GM23248 (cell line): ENCODE results near the gene ZKSCAN1. TPM values are rescaled to one million over a fixed set of nuclear protein-coding genes. Genes with fewer than 3 reads are reported as not detected.

ENCODE experiments used
- DNase-seq: peaks from one replicate; pipeline ENCODE4 v3.0.0-alpha.2; 2015
- H2AFZ ChIP-seq: fragments of 200-600 bp; sonication (generic); 2 replicates; pipeline ENCODE4 v1.6.1; 2016; ENCODE audit warnings: antibody characterized with exemption
- H3F3A ChIP-seq: fragments of 200-600 bp; sonication (generic); 2 replicates; pipeline ENCODE4 v1.6.1; 2016; ENCODE audit warnings: mild to moderate bottlenecking, antibody characterized with exemption, mixed run types; ENCODE audit not compliant: insufficient read depth
- H3K27ac ChIP-seq: fragments of 200-600 bp; sonication (generic); 2 replicates; pipeline ENCODE4 v1.5.1; 2016; ENCODE audit warnings: mild to moderate bottlenecking
- H3K27me3 ChIP-seq: fragments of 200-600 bp; sonication (generic); replicated peaks from 2 replicates; pipeline ENCODE4 v1.6.1; 2016; ENCODE audit warnings: mild to moderate bottlenecking; ENCODE audit not compliant: insufficient read depth
- H3K36me3 ChIP-seq: fragments of 200-600 bp; sonication (generic); 2 replicates; pipeline ENCODE4 v1.6.1; 2016; ENCODE audit warnings: low read depth, mild to moderate bottlenecking
- H3K4me1 ChIP-seq: fragments of 200-600 bp; sonication (generic); 2 replicates; pipeline ENCODE4 v1.6.1; 2016; ENCODE audit warnings: mild to moderate bottlenecking; ENCODE audit not compliant: insufficient read depth
- H3K4me2 ChIP-seq: fragments of 200-600 bp; sonication (generic); one replicate; pipeline ENCODE4 v1.6.1; 2016; ENCODE audit warnings: mild to moderate bottlenecking; ENCODE audit not compliant: unreplicated experiment
- H3K4me3 ChIP-seq: fragments of 200-600 bp; sonication (generic); 2 replicates; pipeline ENCODE4 v1.5.1; 2016; ENCODE audit warnings: mild to moderate bottlenecking
- H3K79me2 ChIP-seq: fragments of 200-600 bp; sonication (generic); 2 replicates; pipeline ENCODE4 v1.6.1; 2016; ENCODE audit warnings: mild to moderate bottlenecking; ENCODE audit not compliant: insufficient read depth
- H3K9ac ChIP-seq: fragments of 200-600 bp; sonication (generic); 2 replicates; pipeline ENCODE4 v1.6.1; 2016; ENCODE audit warnings: mild to moderate bottlenecking
- H3K9me2 ChIP-seq: fragments of 200-600 bp; sonication (generic); 2 replicates; pipeline ENCODE4 v1.6.1; 2016; ENCODE audit warnings: mixed run types, mild to moderate bottlenecking, moderate library complexity; ENCODE audit not compliant: insufficient read depth
- H3K9me3 ChIP-seq: fragments of 200-600 bp; sonication (generic); one replicate; pipeline ENCODE4 v1.6.1; 2017; ENCODE audit warnings: low read depth
- H4K20me1 ChIP-seq: fragments of 200-600 bp; sonication (generic); 2 replicates; pipeline ENCODE4 v1.6.0; 2016; ENCODE audit not compliant: insufficient read depth
- EZH2 ChIP-seq: fragments of 200-600 bp; sonication (generic); IDR thresholded peaks from 2 replicates; pipeline ENCODE4 v1.6.1; 2018; ENCODE audit warnings: antibody characterized with exemption, mild to moderate bottlenecking; ENCODE audit not compliant: insufficient read depth, poor library complexity, severe bottlenecking
- EZH2phosphoT487 ChIP-seq: fragments of 200-600 bp; sonication (generic); IDR thresholded peaks from 2 replicates; pipeline ENCODE4 v1.6.1; 2018; ENCODE audit warnings: antibody characterized with exemption, moderate library complexity, mild to moderate bottlenecking, low read depth; ENCODE audit not compliant: insufficient read depth
- WGBS, 2 experiments: methylation state at CpG; one replicate each; pipeline ENCODE4 v1.1.6; 2015 to 2017; ENCODE audit warnings: low lambda C conversion rate in 2 of 2, low coverage in 1 of 2; ENCODE audit errors: missing lambda C conversion rate in 2 of 2; 5-methylcytosine and 5-hydroxymethylcytosine counted together
- in situ Hi-C: fragments of 300-500 bp; cut with MboI; formaldehyde crosslinking; loops from 2 replicates; pipeline ENCODE4 v1.15.0; 2020
- polyA plus RNA-seq: library from polyadenylated mRNA; unstranded; fragments of >200 nt; fragmentation: Nextera tagmentation; extraction: Ambion mirVana; gene quantifications from 2 replicates; pipeline ENCODE4 v1.2.1, GENCODE V29; 2016
- total RNA-seq: library from RNA; depleted of rRNA; stranded (reverse); fragments of >200 nt; shearing (Covaris generic); gene quantifications from 2 replicates; pipeline ENCODE4 v1.2.3, GENCODE V29; 2014

ZKSCAN1 gene
- total and polyA plus RNA-seq, 2 experiments from 2014 or later, result 21.9 to 33.7 TPM

GRCh38 chr7:100016215-100016901 lies 962 bp downstream of the ZKSCAN1 start:
- H3F3A ChIP-seq, result peaks cover 2% of the 10 kb centered on the region; the same call in 1 of the 2 replicates
- peak overlapping the region; percentile 99; the same call in 1 of the 2 replicates for H2AFZ ChIP-seq
- peaks cover 59% of the 10 kb centered on the region for H3K79me2 ChIP-seq
- DNase-seq, result peak; percentile 47
- H3K27ac ChIP-seq, result peak overlapping the region; percentile 73
- in situ Hi-C loops, result no loop called here
- H4K20me1 ChIP-seq, result no peaks in the 10 kb centered on the region
- no peaks in the 10 kb centered on the region for H3K9me2 ChIP-seq
- H3K4me3 ChIP-seq, result peak overlapping the region; percentile 90
- H3K36me3 ChIP-seq, result no peaks in the 10 kb centered on the region
- peak overlapping the region; percentile 99 for H3K9ac ChIP-seq
- no peaks in the 10 kb centered on the region for H3K9me3 ChIP-seq
- TF ChIP-seq EZH2 (no peak), EZH2phosphoT487 (no peak)
- peak overlapping the region; percentile 93 for H3K4me2 ChIP-seq
- 6 to 7% methylated on average over 11 of the region's 11 CpGs for WGBS, 2 experiments
- no peaks in the 10 kb centered on the region; the same call in 1 of the 2 replicates for H3K27me3 ChIP-seq
- H3K4me1 ChIP-seq, result peaks cover 18% of the 10 kb centered on the region

- 49% methylated on average over 11 of the region's 11 CpGs for WGBS, 2 experiments
- peaks cover 68% of the 10 kb centered on the region for H3K79me2 ChIP-seq
- DNase-seq, result no peak
Measured at GRCh38 chr7:100017300-100017699, 1.9 kb downstream of the ZKSCAN1 start.

GRCh38 chr7:100017875-100018274 lies 2.5 kb downstream of the ZKSCAN1 start:
- H3K9me2 ChIP-seq, result no peaks in the 10 kb centered on the region

More at GRCh38 chr7:100017300-100017699, 1.9 kb downstream of the ZKSCAN1 start:
- Histone ChIP-seq H3F3A (peaks cover 12% of the 10 kb centered on the region; the same call in 1 of the 2 replicates), H3K4me1 (peaks cover 22% of the 10 kb centered on the region), H3K4me3 (peak overlapping the region; percentile 90), H3K4me2 (peak overlapping the region; percentile 93), H4K20me1 (no peaks in the 10 kb centered on the region), H3K36me3 (no peaks in the 10 kb centered on the region), H3K27ac (no peak overlapping the region), H2AFZ (no peak overlapping the region), H3K9me3 (no peaks in the 10 kb centered on the region), H3K9ac (peak overlapping the region; percentile 99), H3K27me3 (no peaks in the 10 kb centered on the region), H3K9me2 (no peaks in the 10 kb centered on the region)
- in situ Hi-C loops, result no loop called here
- TF ChIP-seq EZH2phosphoT487 (no peak), EZH2 (no peak)

GRCh38 chr7:100019908-100020307 lies 4.5 kb downstream of the ZKSCAN1 start:
- Histone ChIP-seq H2AFZ (no peak overlapping the region), H3K9ac (no peak overlapping the region), H3K4me1 (peaks cover 22% of the 10 kb centered on the region), H4K20me1 (no peaks in the 10 kb centered on the region), H3K4me3 (no peak overlapping the region), H3K79me2 (peaks cover 93% of the 10 kb centered on the region), H3K4me2 (no peak overlapping the region), H3K9me2 (no peaks in the 10 kb centered on the region), H3F3A (peaks cover 15% of the 10 kb centered on the region; the same call in 1 of the 2 replicates), H3K36me3 (peaks cover 14% of the 10 kb centered on the region), H3K27me3 (no peaks in the 10 kb centered on the region), H3K27ac (no peak overlapping the region), H3K9me3 (no peaks in the 10 kb centered on the region)
- in situ Hi-C loops, result no loop called here
- no peak for TF ChIP-seq EZH2phosphoT487
- no peak for DNase-seq
- 87 to 88% methylated on average over 7 of the region's 7 CpGs for WGBS, 2 experiments

More at GRCh38 chr7:100017875-100018274, 2.5 kb downstream of the ZKSCAN1 start:
- Histone ChIP-seq H3K4me3 (peak overlapping the region; percentile 90; the same call in 1 of the 2 replicates), H2AFZ (no peak overlapping the region), H3K27ac (no peak overlapping the region), H3K9me3 (no peaks in the 10 kb centered on the region), H3K4me1 (peaks cover 22% of the 10 kb centered on the region), H3K79me2 (peaks cover 74% of the 10 kb centered on the region), H3K36me3 (no peaks in the 10 kb centered on the region), H3K4me2 (peak overlapping the region; percentile 93), H3K9ac (peak overlapping the region; percentile 99; the same call in 1 of the 2 replicates), H3K27me3 (no peaks in the 10 kb centered on the region), H4K20me1 (no peaks in the 10 kb centered on the region), H3F3A (peaks cover 15% of the 10 kb centered on the region; the same call in 1 of the 2 replicates)
- TF ChIP-seq EZH2phosphoT487 (no peak), EZH2 (no peak)
- 76 to 78% methylated on average over 5 of the region's 5 CpGs for WGBS, 2 experiments
- in situ Hi-C loops, result no loop called here
- DNase-seq, result no peak
